Activated CD4-positive, alpha-beta T cell treated with anti-CD3 and anti-CD28 coated beads, Interleukin-2, amount 50 U/mL, for 24 hours (primary cell): ENCODE measurements around the gene DEPDC4.
"Not testable (repeated sequence)": the region's sequence is repeated elsewhere in the genome, so short reads cannot be mapped to it uniquely, and the experiment has no call there.

Experiments used
- DNase-seq, 2 donors: peaks; one replicate each; pipeline ENCODE4 v3.0.0-alpha.2; 2020; ENCODE audit warnings: low read depth in 1 of 2, low spot score in 1 of 2

The DEPDC4 gene

DNA sequence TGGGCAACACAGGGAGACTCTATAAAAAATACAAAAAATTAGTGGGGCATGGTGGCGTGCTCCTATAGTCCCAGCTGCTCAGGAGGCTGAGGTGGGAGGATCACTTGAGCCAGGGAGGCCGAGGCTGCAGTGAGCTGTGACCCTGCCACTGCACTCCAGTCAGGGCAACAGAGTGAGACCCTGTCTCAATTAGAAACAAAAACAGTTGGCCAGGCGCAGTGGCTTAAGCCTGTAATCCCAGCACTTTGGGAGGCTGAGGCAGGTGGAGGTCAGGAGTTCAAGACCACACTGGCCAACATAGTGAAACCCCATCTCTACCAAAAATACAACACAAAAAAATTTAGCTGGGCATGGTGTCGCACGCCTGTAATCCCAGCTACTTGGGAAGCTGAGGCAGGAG lies 1.8 kb downstream of the DEPDC4 start:
- not testable (repeated sequence) for DNase-seq

DNA sequence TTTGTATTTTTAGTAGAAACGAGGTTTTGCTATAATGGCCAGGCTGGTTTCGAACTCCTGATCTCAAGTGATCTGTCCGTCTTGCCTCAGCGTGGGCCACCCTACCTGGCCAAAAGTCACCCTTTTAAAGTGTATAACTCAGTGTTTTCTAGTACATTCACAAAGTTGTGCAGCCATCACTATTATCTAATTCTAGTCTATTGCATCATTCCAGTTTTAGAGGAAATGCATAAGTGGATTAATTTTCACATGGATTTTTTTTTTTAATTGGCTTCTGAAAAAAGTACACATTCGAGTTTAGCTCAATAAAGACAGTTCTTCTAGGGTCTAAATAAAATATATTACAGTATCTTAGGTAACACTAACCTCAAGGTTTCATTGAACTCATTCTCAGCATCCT lies 3.7 kb downstream of the DEPDC4 start:
- DNase-seq, result no peak

DNA sequence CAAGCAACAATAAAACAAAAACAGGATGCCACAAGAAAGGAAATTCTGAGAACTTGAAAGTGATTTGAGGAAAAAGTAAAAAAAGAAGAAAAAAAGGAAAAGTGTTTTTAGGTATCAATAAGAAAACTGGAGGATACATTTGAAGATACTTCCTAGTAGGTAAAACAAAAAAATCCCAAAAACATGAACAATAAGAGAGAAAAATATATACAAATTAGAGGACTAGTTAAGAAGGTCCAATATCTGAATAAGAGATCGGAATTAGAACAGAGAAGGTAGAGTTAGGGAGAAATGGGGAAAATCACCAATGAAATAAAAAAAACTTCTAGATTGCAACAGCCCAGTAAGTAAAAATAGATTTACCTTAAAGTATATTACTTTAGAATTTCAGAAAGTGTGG lies 8.8 kb downstream of the DEPDC4 start:
- DNase-seq, result no peak

DNA sequence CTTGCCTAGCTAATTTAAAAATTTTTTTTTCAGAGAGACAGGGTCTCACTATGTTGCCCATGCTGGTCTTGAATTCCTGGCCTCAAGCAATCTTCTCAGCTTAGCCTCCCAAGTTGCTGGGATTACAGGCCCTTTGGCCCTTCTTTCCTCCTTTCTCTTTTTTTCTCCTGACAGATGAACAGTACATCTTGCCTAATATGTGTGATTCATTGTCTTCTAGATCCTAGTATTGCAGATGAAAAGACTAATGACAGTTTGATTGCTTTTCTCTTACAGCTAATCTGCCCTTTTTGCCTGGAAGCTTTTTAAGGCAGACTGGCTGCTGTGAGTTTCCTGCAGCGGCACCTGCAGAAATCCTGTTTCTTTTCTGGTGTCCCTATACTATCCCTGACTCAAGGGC lies 12.0 kb downstream of the DEPDC4 start:
- no peak for DNase-seq

DNA sequence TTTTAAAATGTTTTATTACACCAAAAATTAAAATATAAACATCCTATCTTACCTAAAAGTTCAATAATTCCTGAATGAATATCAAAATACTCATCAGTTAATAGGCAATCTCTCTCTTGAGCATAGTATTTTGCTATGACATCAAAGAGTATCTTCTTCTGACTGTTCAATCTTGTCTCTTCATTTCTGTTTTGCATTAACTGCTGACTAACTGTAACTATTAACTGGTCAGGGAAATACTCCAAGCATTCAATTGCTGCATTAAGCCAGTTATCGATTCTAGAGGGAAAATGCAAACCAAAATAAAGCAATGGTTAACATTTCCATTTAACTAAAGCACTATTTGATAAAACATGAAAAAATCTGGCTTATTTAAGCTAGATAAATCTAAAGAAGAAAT lies 13.4 kb downstream of the DEPDC4 start:
- DNase-seq, result no peak

DNA sequence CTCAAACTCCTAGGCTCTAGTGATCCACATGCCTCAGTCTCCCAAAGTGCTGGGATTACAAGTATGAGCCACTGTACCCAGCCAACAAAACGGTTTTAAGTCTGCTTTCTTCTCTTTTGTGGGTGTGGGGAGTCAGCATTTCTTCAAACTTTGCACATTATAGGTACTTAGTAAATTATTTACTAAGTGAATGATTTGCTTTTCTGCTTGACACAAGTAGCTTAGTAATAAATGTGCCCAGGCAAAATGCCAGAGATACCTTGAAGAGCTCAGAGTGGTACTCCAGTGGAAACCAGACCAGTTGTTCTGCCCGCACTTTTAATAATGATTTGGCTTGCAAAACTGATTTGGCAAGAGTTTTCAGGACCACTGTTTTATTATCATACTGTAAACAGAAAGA lies 15.0 kb downstream of the DEPDC4 start:
- no peak for DNase-seq

DNA sequence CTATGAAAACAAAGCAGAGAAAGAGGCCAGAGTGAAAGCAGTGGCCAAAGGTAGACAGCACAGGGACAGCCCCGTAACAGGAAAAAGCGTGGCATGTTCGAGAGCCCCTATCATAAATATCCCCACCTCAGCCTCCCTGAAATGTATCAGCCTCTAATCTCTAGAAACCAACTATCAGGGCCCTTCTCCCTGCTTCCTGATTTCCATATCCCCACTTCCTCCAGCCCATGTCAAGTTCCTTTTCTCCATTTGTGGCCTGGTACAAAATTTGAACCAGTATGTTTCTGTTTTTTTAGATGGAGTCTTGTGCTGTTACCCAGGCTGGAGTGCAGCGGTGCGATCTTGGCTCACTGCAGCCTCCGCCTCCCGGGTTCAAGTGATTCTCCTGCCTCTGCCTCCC lies 16.9 kb downstream of the DEPDC4 start:
- DNase-seq, result no peak

DNA sequence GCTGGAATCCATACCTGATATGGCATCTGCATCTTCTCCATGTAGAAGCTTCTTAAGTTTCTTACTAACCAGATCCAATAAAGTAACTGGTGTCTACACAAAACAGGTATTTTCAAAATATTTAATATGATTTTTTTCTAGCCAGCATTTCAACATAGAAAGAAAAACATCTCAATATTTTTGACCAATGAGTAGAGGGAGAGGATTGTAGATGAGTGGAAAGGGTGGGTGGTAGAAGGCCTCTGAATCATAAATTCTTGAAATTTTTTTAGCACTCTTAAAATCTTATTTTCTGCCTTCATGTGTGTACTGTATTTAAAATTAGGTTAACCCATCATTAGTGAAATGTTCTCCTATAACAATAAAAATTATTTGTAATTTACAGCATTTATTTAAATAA lies 18.0 kb downstream of the DEPDC4 start:
- DNase-seq, result no peak

DNA sequence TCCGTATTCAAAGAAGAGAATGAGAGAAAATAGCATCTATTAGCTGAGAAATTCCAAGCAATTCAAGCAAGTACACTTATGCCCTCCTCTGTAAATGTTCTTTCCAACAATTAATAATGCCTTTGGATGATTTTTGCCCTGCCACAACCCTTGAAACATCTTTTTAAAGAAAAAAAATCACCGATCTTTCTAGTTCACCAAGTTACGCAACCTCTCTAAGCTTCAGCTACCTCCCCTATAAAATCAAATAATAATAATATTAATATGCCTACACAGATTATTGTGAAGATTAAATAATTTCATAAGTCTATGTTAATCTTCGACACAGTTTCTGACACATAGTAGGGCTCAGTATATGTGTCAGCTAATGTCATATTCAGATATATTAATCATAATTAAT lies 19.1 kb downstream of the DEPDC4 start:
- DNase-seq, result no peak

DNA sequence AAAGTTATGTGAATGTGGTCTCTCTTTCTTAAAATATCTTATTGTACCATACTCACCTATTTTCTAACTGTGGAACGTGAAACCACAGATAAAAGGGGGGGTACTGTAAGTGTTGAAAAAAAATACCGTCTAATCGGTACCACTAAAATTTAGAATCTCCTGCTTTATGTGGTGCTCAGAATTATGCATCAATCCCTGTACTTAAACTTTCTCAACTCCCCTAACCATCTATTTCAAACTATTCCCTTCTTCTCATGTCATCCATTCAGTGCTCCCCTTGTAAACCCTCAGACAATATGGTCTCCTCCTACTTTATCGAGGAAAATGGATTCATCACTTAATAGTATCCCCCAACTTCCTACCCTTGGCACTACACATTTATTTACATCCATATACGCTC lies 23.7 kb downstream of the DEPDC4 start:
- DNase-seq, result no peak

DNA sequence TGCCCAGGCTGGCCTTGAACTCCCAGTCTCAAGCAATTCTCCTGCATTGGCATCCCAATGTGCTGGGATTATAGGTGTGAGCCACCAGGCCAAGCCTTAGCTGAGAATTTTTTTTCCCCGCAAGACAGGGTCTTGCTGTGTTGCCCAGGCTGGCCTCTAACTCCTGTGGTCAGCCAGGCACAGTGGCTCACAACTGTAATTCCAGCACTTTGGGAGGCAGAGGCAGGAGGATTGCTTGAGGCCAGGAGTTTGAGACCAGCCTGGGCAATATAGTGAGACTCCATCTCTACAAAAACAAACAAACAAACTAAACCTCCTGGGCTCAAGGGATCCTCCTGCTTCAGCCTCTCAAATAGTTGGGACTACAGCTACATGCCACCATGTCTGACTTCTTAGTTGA lies 27.3 kb downstream of the DEPDC4 start:
- DNase-seq, result no peak

DNA sequence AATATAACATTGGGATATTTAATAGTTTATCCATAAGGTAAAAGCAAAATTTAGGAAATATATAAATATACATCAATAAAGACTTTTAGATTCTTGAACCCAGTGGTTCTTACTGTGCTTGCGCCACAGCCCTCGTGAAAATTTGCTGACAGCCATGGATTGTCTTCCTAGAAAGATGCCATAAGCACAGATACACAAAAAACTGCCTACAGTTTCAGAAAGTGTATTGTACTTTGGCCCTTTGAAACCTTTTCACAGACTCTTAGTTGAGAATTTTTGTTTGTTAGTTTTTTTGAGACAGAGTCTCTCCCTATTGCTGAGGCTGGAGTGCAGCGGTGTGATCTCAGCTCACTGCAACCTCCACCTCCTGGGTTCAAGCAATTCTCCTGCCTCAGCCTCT lies 28.1 kb downstream of the DEPDC4 start:
- DNase-seq, result no peak

DNA sequence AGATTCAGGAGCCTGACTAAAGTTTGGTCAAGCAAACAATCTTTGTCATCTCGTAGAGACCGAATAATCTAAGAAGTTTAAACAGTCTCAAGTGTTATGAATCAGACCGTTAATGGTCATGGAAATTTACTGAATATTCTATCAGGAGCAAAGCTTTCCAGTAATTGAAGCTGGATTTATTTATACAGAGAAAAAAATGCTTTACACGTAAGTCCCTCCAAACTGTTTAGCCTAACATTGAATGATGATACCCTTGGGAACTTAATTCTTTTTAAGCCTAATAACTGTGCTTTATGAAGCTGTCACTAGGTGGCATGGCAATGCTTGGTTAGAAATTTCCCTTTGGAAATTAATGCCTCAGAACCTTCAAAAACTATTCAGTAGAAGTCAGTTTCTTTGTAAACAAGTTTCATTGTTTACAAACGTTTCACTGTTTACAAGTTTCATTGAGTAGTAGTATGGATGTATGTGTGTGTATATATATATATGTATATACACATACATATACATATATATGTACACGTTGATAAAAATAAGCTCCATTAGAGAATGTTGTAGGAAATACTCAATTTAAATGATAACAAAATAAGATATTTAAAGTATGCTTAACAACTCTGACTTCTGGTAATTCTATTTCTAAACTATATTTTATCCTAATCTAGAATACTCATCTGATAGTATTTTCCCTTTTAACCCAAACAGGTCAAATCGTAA lies 32.1 kb downstream of the DEPDC4 start:
- DNase-seq, result no peak

DNA sequence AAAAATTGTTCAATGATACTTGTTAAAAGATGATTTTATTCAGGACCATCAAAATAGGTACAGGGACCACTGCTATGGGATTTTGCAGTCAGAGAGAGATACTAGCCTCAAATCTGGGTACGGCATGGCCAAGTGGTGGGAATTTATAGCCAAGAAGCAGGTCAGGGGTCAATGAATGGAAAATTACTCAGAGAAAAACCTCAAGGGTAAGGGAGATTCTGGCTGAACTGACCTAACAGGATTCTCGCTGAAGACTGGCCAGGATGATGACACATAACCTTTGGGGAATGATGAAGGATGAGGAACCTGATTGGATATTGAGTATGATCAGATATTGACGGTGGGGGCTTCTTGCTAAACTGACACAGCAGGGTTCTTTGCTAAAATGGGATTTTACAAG lies 32.7 kb downstream of the DEPDC4 start:
- DNase-seq, result no peak

DNA sequence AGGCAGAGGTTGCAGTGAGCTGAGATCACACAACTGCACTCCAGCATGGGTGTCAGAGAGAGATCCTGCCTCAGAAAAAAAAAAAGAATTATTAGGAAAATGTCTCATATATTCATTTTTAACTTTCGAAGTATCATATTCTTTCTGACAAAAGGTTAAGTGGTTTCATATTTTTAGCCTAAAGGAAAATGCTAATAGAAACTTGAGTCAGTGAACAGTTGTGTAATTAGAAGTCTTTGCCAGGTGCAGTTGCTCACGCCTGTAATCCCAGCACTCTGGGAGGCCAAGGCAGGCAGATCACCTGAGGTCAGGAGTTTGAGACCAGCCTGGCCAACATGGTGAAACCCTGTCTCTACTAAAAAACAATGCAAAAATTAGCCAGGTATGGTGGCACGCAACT lies 35.0 kb downstream of the DEPDC4 start:
- not testable (repeated sequence) for DNase-seq

DNA sequence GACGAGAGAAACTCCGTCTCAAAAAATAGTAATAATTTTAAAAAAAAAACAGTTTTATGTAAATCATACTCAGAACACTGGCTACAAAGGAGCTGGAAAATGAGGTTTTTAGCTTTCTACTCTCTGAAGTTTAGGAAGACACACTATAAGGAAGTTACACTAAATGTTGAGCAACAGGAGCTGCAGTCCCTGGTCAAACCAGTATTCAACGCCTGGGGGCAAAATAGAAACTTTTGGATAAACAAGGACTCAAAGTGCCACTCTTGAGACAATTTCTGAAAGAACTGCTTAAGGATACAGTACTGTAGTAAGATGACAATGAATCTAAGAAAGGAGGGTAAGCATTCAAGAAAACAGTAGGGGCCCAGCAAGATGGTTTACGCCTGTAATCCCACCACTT lies 37.0 kb downstream of the DEPDC4 start:
- DNase-seq, result no peak

DNA sequence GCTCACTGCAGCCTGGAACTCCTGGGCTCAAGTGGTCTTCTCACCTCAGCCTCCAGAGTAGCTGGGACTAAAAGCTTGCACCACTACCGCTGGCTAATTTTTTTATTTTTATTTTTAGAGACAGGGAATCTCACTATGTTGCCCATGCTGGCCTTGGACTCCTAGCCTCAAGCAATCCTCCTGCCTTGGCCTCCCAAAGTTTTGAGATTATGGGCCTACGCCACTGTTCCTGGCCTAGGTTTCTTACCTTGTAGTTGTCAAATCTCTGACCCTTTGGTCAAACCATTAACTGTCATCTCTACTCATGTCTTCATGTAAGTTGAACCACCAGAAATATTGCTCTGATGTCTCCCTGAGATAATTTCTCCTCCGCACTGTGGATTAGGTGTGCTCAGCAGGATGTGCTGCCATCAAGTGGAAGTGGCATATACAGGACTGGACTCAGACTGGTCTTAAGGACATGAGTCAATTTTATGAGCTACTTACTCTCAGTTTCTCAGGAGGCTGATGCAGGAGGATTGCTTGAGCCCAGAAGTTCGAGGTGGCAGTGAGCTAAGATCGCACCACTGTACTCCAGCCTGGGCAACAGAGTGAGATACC lies 37.7 kb downstream of the DEPDC4 start:
- no peak for DNase-seq

DNA sequence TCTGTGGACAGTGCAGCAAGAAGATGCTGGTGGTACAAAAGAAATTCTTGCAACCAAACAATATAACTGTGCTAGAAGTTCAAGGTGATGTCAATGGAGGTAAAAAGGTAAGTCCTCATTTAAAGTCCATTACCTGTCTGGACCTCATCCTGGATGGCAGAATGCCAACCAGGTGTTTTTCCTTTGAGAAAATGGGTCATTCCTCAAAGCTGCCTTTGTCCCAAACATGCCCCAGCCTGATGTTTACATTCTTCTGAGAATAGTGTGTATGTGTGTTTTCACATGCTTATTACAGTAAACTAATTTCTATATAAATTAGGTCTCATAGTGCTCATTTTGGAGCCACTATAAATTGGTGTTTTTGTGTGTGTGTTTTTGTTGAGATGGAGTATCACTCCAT lies 41.4 kb downstream of the DEPDC4 start:
- DNase-seq, result no peak

DNA sequence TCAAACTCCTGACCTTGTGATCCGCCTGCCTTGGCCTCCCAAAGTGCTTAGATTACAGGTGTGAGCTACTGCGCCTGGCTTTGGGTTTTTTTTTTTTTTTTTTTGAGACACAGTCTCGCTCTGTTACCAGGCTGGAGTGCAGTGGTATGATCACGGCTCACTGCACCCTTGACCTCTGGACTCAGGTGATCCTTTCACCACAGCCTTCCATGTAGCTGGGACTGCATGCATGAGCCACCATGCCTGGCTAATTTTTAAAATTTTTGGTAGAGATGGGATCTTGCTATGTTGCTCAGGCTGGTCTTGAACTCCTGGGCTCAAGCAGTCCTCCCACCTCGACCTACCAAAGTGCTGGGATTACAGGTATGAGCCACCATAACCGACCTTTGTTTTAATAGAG lies 44.7 kb downstream of the DEPDC4 start:
- DNase-seq, result not testable (repeated sequence)

DNA sequence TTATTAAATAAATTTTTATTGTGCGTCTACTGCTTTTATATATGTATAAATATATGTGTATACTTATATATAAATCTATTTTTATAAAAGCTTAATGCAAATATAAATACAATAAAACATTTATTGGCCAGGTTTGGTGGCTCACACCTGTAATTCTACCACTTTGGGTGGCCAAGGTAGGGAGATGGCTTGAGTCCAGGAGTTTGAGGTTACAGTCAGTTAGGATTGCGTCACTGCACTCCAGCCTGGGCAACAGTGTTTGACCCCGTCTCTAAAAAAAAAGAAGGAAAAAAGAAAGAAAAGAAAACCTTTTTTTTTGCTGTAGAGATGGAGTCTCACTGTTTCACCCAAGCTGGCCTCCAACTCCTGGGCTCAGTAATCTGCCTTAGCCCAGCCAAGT lies 45.4 kb downstream of the DEPDC4 start:
- DNase-seq, result no peak

DNA sequence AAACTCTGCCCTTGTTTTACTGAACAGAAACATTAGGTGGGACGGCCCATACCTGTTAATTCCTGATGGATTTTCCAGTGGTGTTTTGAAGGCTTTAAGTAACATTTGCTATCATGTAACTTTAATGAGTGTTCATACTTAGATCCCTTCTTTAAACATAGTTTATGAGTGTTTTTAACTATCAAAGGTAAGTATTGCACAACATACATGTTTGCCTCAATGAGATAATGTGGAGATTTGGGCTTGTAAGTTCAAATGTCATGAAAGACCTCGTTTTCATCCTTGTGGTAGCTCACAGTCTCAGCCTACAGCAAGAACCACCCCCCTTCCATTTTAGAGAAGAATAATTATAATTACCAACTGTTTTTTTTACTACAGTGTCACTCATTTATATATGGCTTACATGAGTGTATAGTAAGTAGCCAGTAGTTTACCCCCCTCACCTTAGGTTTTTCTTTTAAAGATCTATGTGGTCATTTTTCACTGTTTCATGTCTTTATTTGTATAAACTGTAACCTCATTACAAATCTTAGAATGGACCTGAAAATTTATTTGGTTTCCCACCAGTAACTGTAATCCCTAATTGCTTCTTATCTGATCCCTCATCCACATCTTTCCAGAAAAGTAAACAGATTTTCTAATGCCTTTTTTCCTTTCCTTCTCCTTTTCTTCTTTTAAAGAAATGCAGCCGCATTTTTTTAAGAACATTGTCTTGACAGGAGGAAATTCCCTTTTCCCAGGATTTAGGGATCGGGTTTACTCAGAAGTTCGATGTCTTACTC lies 47.4 kb downstream of the DEPDC4 start:
- DNase-seq, result no peak

DNA sequence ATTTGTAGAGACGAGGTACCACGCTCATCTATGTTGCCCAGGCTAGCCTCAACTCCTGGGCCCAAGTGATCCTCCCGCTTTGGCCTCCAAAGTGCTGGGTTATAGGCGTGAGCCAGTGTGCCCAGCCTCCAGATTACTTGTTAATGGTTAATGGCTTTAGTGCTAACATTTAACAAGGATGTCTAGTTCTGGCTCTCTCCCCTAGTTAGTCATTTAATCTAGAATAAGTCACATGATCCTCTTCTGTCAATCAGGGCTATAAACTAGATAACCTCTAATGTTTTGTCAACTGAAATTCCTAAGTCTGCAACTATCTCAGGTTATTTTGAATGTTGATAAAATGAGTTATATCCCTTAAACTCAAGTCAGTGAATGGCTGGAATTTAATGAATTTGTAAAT lies 50.5 kb downstream of the DEPDC4 start:
- no peak for DNase-seq

DNA sequence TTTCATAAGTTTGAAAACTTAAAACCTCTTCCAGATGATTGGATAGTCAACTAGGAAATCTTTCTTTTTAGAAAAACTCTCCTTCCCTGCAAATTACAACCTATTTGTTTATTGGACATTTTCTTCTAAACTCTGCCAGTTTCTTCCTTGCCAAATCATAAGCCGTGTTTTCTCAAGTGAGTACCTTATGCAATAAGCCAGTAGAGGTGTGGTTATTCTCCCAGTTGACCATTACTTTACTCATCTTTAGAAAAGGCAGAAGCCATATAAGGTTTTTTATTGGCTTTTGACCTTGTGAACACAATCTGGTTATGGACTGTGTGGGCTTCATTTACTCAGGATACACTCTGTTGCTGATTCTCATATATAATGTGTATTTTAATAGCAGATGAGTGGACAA lies 51.7 kb downstream of the DEPDC4 start:
- DNase-seq, result no peak
